Amniotic stem cell (primary cell): ENCODE data around the gene LRP10.
A peak's percentile ranks its signal among the peaks of the same experiment; 100 is the strongest.
"Not testable (repeated sequence)": the region's sequence is repeated elsewhere in the genome, so short reads cannot be mapped to it uniquely, and the experiment has no call there.

Experiments used
- DNase-seq: peaks from one replicate; lab custom pipeline; 2025; lab: John Stamatoyannopoulos, UW

Gene LRP10

GRCh38 chr14:22871224-22872032, at the start of gene LRP10:
TSS of gene LRP10 (plus strand) at chr14:22871740. CDS start at chr14:22872304, 564 bp downstream.
- DNase-seq = peak; percentile 70

GRCh38 chr14:22822016-22822570, 49.4 kb upstream of the LRP10 start:
- no peak for DNase-seq

- peak; percentile 78 for DNase-seq
Observed at GRCh38 chr14:22822571-22823098, 48.9 kb upstream of the LRP10 start.

GRCh38 chr14:22824711-22825359, 46.7 kb upstream of the LRP10 start:
- peak; percentile 60 for DNase-seq

GRCh38 chr14:22829076-22829660, 42.4 kb upstream of the LRP10 start:
- DNase-seq = not testable (repeated sequence)

GRCh38 chr14:22829661-22830442, 41.7 kb upstream of the LRP10 start, which contains the start of gene MRPL52:
TSS of gene MRPL52 (plus strand) at chr14:22829887. CDS start at chr14:22829913, 26 bp downstream.
- peak; percentile 83 for DNase-seq

GRCh38 chr14:22830443-22831010, 41.0 kb upstream of the LRP10 start:
- no peak for DNase-seq

GRCh38 chr14:22835505-22835904, 36.0 kb upstream of the LRP10 start:
- DNase-seq = no peak

GRCh38 chr14:22836301-22837113, 35.0 kb upstream of the LRP10 start, which contains the start of gene MMP14:
TSS of gene MMP14 (plus strand) at chr14:22836585. CDS start at chr14:22836818, 233 bp downstream.
- DNase-seq = peak; percentile 82

GRCh38 chr14:22837114-22837749, 34.3 kb upstream of the LRP10 start:
- DNase-seq = no peak

GRCh38 chr14:22837750-22838538, 33.6 kb upstream of the LRP10 start:
- no peak for DNase-seq

- no peak for DNase-seq
Observed at GRCh38 chr14:22838631-22839041, 32.9 kb upstream of the LRP10 start.

GRCh38 chr14:22839159-22839779, 32.3 kb upstream of the LRP10 start:
- DNase-seq = no peak

- DNase-seq = no peak
Observed at GRCh38 chr14:22841311-22841710, 30.2 kb upstream of the LRP10 start.

GRCh38 chr14:22841769-22842168, 29.8 kb upstream of the LRP10 start:
- no peak for DNase-seq

GRCh38 chr14:22842211-22843122, 29.1 kb upstream of the LRP10 start:
- DNase-seq = no peak
